Stimulated activated CD4-positive, alpha-beta T cell treated with anti-CD3 and anti-CD28 coated beads, TNF-alpha, amount 100 ng/mL, for 24 hours (primary cell): ENCODE results near the gene ENO4.

Source experiments
- DNase-seq, 3 experiments: peaks; one replicate each; pipeline ENCODE4 v3.0.0-alpha.2; 2020; ENCODE audit warnings: low read depth in 3 of 3

Gene ENO4

GRCh38 chr10:116868198-116868676, 18.9 kb downstream of the ENO4 start:
- DNase-seq: no peak

- DNase-seq: no peak
Measured at GRCh38 chr10:116868722-116869121, 19.4 kb downstream of the ENO4 start.

- no peak for DNase-seq
Measured at GRCh38 chr10:116870949-116871348, 21.6 kb downstream of the ENO4 start.

- no peak for DNase-seq
Measured at GRCh38 chr10:116873134-116873533, 23.8 kb downstream of the ENO4 start.

GRCh38 chr10:116875897-116876296, 26.6 kb downstream of the ENO4 start:
- no peak for DNase-seq

DNA sequence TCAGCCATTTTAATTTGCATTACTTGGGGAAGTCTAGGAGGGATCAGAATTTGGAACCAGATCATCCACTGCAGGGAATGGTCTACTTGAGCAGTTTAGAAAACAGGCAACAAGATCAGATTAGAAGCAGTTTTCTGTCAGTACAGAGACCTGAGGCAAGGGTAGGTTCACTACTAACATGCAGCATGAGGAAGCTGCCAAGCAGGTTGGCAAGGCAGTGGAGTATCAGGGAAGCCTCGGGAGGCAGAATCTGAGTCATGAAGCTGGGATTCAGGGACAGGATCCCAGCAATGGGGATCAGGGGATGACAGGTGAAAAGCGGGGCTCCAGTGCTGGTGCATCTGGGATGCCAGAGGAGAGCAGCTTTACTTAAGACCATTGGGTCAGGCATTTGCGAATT, 28.1 kb downstream of the ENO4 start:
- DNase-seq: no peak

DNA sequence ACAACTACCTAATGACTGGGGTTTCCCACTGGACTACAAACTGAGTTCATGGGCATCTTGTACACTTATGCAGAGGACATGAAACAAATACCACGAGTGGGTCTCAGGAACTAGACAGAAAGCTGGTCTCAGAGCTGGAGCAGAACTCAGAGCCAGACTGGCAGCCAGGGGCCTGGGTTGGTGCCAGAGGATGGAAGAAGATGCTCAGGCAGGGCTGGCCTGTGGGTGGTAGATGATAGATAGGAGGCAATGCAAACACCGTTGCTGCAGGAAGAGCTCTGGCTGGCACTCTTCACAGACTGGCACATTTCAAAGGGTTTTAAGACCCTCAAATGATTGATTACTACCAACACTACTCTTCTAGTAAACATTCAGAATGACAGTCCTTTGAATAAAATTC, 28.8 kb downstream of the ENO4 start:
- DNase-seq: no peak

- DNase-seq: no peak
Measured at GRCh38 chr10:116879817-116880216, 30.5 kb downstream of the ENO4 start.

GRCh38 chr10:116880716-116881482, 31.6 kb downstream of the ENO4 start:
- no peak for DNase-seq

DNA sequence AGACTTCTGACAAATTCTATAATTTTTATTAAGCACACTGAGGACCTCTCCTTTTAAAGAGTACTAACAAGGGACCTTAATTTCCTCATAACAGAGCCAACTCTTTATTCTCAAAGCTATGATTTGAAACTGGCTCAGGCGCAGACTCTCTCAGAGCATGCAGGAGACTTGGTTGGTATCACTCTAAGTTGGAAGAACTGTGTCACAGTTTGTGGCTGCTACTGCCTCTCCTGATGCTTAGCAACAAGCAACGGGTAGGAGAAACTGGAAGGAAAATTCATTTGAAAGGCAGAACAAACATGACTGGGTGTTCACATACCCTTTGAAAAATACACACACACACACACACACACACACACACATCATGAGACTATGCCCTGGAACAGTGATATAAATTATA, 33.3 kb downstream of the ENO4 start:
- no peak for DNase-seq

DNA sequence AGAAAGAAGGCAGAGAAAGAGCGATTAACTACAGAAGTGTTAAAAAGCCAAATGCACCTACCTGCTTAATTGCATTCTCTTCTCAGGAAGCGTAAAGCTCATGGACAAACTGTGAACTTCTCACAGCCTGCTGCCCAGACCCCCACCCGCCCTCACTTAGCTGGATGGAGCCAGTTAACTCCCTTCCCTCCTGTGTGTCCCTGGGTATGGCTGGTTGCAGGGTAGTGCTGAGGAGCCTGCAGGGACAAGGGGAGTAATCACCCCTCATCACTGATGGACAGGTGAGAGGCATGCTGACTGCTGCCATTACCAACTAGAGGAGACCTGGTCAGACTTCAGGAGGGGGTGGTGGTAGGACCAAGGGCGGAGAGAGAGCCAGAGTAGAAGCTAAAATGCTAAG, 37.5 kb downstream of the ENO4 start:
- no peak for DNase-seq

GRCh38 chr10:116888380-116889055, 39.2 kb downstream of the ENO4 start:
- DNase-seq: no peak

- DNase-seq: no peak
Measured at GRCh38 chr10:116889066-116889465, 39.8 kb downstream of the ENO4 start.

DNA sequence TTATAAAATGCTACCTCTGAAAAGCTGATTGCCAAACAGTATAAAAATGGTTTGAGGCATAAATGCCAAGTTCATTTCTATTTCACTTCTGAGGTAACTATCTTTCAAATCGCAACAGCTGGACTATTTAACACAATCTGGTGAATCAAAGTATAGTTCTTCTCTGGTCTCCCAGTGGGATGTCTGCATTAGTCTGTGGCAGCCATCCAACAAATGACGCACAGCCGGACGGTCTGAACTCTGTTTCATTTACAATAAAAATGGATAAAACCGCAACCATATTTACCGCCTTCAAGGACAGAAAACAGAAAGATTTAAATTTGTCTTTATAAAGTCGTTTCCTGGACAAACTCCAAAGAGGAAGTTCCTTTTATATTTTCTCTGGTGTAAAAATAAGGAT, 41.9 kb downstream of the ENO4 start:
- DNase-seq: no peak

- no peak for DNase-seq
Measured at GRCh38 chr10:116892907-116893685, 43.8 kb downstream of the ENO4 start.

DNA sequence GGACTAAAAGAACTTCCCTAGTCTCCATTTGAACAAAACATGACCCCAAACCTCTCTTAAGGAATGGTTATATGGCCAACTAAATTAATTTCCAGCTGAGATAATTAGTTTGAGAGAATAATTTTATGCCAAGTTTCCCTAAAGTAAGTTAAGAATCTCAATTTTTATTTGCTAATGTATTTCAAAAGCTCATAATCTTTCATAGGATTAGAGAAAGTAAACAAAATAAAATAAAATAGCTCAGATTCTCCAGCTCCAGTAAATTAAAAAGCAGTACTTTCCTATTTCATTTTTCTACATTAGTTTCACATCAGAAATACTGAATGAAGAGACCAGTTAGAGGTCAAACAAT, 44.4 kb downstream of the ENO4 start:
- no peak for DNase-seq

DNA sequence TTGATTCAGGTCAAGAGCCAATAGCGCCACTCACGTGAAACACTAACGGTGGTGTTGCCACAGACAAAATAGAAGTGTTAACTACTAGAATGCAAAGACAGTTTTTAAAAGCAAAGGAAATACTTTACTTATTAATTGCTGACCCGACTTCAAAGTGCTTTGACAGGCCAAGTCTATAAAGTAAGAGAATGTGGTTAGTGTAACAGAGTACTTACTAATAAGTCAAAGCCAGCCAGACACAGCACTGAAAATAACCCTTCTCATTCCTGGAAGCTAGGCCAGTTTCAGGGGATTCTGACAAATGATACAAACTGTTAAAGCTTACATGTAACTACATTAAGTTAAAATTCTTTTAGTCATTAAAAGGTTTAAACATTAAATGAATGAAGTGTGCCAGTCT, 50.3 kb downstream of the ENO4 start:
- no peak for DNase-seq

- no peak for DNase-seq
Measured at GRCh38 chr10:116905845-116906210, 56.5 kb downstream of the ENO4 start.

DNA sequence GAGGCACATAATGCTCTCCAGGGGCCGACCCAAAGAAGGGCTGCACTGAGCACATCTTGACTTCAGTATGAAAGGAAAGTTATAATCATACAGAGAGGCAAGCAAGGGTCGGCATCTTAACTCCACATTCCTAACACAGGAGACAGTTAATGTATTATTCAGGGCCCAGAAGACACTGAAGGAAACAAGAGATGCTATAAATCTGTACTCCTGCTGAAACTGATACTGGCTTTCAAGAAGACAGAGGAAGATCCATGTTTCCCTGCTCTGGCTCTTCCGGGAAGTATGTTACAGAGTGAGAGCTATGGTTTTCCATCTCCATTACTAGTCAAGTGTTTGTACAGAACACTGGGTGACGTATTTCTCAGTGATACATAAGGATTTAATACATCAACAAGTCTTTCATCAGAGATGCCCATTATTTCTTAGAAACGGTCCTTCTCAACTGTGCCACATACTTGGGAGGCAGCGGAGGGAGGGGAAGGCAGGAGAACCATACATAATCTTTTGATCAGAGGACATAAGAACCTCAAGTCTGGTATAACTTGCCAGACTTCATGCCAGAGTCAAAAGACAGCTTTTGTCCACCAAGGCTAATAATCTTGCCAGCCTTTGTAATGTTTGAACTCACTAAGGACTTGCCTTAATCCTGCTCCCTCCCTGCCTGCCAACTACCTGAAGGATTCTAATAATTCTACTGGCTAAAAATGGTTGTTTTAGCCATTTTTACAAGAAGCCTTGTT, 58.1 kb downstream of the ENO4 start:
- no peak for DNase-seq

GRCh38 chr10:116909307-116909706, 60.0 kb downstream of the ENO4 start:
- no peak for DNase-seq

GRCh38 chr10:116910910-116911309, 61.6 kb downstream of the ENO4 start:
- no peak for DNase-seq

DNA sequence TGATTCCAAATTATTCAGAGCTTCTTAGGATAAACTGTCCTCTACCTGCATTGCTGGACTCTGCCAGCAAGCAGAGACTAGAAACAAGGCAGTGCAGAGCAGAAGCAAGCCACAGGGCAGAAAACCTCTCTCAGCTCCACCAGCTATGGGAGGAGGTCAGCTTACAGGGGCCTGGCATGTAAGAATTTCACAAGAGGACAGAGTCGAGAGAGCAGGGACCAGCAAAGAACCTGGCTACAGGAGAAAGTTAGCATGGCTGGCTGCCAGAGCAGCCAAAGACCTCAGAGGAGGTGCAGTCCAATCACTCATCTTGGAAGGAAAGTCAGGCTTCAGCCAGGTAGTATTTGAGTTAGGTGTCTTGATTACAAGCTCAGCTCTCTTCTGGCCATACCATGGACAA, 62.9 kb downstream of the ENO4 start:
- DNase-seq: no peak
